OCI-LY1 (cell line): ENCODE results near the gene MFN1.

ENCODE experiments used
- EZH2 ChIP-seq: fragments of 200-600 bp; sonication (generic), shearing (Covaris generic); IDR thresholded peaks from 2 replicates; pipeline ENCODE4 v1.8.0; 2017; ENCODE audit warnings: borderline replicate concordance, mixed run types, mild to moderate bottlenecking, antibody characterized with exemption, low read length, moderate library complexity, mixed read lengths
- TF ChIP-seq, protein P1 (sequence below): fragments of 200-600 bp; sonication (generic), shearing (Covaris generic); IDR thresholded peaks from 2 replicates; pipeline ENCODE4 v1.5.1; 2017; ENCODE audit warnings: mild to moderate bottlenecking, antibody characterized with exemption, low read length, moderate library complexity, mixed read lengths

DNA sequence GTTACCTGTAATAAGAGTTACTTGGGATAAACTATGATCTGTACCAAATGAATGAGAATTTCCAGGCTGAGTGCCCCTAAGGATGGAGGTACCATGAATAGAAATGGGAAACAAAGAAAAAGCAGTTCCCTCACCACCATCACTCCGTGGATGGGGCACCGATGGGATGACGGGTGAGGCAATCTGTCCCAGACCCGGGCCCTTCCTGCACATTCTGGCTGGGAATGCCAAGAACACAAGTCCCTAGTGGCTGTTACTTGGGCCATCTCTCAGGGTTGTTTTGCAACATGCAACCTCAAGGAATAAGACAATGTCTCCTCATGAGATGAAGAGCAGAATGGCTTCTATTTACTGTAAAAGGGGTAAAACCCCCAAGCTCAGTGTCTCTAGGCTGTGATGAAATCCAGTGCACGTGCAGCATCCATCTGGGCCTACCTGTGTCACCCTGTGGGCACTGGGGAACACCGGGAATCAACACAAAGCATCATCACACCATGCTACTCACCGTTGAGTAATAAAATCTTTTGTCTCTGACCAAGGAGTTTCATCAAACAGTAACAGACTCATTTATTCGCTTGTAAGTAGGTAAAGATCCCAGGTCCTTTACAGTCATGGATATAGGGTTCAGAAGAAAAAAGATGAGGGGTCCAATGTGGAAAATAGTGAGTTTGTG, 81.5 kb downstream of the MFN1 start:
- TF ChIP-seq, protein P1, sequence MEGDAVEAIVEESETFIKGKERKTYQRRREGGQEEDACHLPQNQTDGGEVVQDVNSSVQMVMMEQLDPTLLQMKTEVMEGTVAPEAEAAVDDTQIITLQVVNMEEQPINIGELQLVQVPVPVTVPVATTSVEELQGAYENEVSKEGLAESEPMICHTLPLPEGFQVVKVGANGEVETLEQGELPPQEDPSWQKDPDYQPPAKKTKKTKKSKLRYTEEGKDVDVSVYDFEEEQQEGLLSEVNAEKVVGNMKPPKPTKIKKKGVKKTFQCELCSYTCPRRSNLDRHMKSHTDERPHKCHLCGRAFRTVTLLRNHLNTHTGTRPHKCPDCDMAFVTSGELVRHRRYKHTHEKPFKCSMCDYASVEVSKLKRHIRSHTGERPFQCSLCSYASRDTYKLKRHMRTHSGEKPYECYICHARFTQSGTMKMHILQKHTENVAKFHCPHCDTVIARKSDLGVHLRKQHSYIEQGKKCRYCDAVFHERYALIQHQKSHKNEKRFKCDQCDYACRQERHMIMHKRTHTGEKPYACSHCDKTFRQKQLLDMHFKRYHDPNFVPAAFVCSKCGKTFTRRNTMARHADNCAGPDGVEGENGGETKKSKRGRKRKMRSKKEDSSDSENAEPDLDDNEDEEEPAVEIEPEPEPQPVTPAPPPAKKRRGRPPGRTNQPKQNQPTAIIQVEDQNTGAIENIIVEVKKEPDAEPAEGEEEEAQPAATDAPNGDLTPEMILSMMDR = no peak
- TF ChIP-seq EZH2 = no peak
